ENCODE data around the gene RAPGEF5. TPM values are rescaled to one million over a fixed set of nuclear protein-coding genes. Genes with fewer than 3 reads are reported as not detected.

RAPGEF5 gene
- total RNA-seq, 1 experiment from 2014 or later: 15.6 TPM

DNA sequence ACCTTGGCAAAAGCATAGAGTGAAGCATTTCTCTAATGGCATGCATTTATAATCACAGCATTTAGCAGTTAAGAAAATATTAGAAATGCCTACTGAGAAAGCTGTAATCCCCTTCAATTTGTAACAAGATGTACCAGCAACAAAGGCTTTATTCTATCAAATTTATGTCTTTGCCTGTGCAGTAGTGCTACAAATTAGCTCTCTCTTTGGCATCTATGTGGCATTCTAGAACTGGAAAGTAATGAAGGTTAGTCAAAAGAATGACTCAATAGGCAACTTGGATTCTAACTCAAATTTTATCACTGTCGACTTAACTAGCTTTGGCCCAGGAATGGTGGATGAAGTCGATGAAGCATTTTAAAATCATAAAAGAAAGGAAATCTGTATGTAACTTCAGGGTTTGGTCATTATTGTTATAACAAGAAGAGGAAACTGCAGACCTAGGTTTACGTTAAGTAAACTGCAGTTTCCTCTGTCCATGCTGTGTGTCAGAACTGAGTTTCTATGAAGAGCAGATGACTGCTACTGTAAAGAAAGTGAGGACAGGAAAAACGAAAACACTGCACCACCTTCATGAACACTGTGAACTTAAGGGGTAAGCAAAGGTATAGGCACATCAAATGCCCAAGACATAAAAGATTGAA is 140.0 kb downstream of the RAPGEF5 start (continued):
- TF ChIP-seq ZNF274 (IDR thresholded peaks at IDR 0.05; ENCODE audit: low read depth, low read length) (no peak), POLR2A (IDR thresholded peaks at IDR 0.05; ENCODE audit: borderline replicate concordance, extremely low read depth, insufficient read depth, insufficient read length) (no peak), SP1 (IDR thresholded peaks at IDR 0.05; ENCODE audit: low read depth) (no peak), POLR2AphosphoS5 (IDR thresholded peaks at IDR 0.05; ENCODE audit: low read depth, low read length) (no peak), ELF1 (IDR thresholded peaks at IDR 0.05; ENCODE audit: borderline replicate concordance, low read depth) (no peak), EZH2 (IDR thresholded peaks at IDR 0.05) (no peak), FOSL1 (IDR thresholded peaks at IDR 0.05; ENCODE audit: low read depth) (no peak)
- TF ChIP-seq, protein P1, sequence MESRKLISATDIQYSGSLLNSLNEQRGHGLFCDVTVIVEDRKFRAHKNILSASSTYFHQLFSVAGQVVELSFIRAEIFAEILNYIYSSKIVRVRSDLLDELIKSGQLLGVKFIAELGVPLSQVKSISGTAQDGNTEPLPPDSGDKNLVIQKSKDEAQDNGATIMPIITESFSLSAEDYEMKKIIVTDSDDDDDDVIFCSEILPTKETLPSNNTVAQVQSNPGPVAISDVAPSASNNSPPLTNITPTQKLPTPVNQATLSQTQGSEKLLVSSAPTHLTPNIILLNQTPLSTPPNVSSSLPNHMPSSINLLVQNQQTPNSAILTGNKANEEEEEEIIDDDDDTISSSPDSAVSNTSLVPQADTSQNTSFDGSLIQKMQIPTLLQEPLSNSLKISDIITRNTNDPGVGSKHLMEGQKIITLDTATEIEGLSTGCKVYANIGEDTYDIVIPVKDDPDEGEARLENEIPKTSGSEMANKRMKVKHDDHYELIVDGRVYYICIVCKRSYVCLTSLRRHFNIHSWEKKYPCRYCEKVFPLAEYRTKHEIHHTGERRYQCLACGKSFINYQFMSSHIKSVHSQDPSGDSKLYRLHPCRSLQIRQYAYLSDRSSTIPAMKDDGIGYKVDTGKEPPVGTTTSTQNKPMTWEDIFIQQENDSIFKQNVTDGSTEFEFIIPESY (IDR thresholded peaks at IDR 0.05; ENCODE audit: extremely low read depth, insufficient replicate concordance, low read length): no peak

DNA sequence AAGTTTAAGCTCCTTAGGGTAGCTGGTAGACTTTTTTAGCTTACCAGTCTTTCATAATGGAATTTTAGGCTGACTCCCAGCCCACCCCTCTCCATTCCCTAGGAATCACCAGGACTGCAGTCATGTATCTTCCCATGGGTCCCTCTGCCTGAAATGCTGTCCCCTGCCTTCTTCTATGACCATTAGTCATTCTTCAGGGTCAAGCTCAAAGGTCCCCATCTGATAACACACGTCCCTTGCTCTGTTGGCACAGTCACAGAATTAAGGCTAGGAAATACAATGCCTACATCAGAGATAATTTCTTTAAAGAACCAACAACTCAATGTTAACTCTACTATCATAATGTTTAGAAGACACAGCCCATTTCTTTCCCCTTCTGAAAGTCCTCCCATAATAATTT is 140.6 kb downstream of the RAPGEF5 start:
- Histone ChIP-seq H3K9me3 (ENCODE audit: control insufficient read depth in 1 of 2, insufficient read depth in 1 of 2, low read depth in 1 of 2, low read length in 2 of 2) (no peaks in the 10 kb centered on the region), H3K9me2 (ENCODE audit: insufficient read depth) (no peaks in the 10 kb centered on the region), H3K4me1 (ENCODE audit: control insufficient read depth in 1 of 2, insufficient read depth in 2 of 2, low read length in 2 of 2) (peaks cover 0 to 16% of the 10 kb centered on the region in 2 experiments; a peak in 2 of 4 replicates), H3K4me2 (ENCODE audit: low read length) (no peak overlapping the region), H3K27me3 (ENCODE audit: insufficient read depth, low read length) (no peaks in the 10 kb centered on the region), H3K27ac (ENCODE audit: low read depth, low read length) (no peak overlapping the region), H2AFZ (ENCODE audit: low read depth, low read length, poor library complexity, severe bottlenecking) (no peak overlapping the region), H3K36me3 (ENCODE audit: control insufficient read depth in 1 of 2, insufficient read depth in 2 of 2, low read length in 2 of 2) (no peaks in the 10 kb centered on the region), H3K9ac (ENCODE audit: low read length) (no peak overlapping the region), H4K20me1 (ENCODE audit: insufficient read depth) (no peaks in the 10 kb centered on the region), H3K4me3 (replicated peaks in 1 of 2; ENCODE audit: low read depth in 1 of 2, low read length in 2 of 2) (no peak overlapping the region), H3K79me2 (ENCODE audit: insufficient read depth, low read length) (no peaks in the 10 kb centered on the region)
- ChIA-PET POLR2A (no interaction called here), CTCF (no interaction called here), RAD21 (ENCODE audit: low non-redundant PET in 1 of 2, low total read pairs in 2 of 2, uncharacterized antibody in 2 of 2, unreplicated experiment in 2 of 2) (no interaction called here)
- intact Hi-C loops (cut with micrococcal nuclease): no loop called here
- ATAC-seq (no peak), DNase-seq (ENCODE audit: low read depth, low spot score) (no peak)
- TF ChIP-seq, protein P2, sequence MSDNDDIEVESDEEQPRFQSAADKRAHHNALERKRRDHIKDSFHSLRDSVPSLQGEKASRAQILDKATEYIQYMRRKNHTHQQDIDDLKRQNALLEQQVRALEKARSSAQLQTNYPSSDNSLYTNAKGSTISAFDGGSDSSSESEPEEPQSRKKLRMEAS (IDR thresholded peaks at IDR 0.05): no peak
- no peak for TF ChIP-seq EZH2phosphoT487 (IDR thresholded peaks at IDR 0.05; ENCODE audit: borderline replicate concordance)
- TF ChIP-seq, protein P1 (IDR thresholded peaks at IDR 0.05; ENCODE audit: extremely low read depth, insufficient replicate concordance, low read length): no peak
- no peak for TF ChIP-seq CBX3 (IDR thresholded peaks at IDR 0.05; ENCODE audit: low read depth)
- no peak for TF ChIP-seq RAD21 (IDR thresholded peaks at IDR 0.05; ENCODE audit: low read depth)
- TF ChIP-seq TCF7L2 (IDR thresholded peaks at IDR 0.05; ENCODE audit: borderline replicate concordance, extremely low read depth, insufficient read depth, insufficient read length): no peak
- TF ChIP-seq POLR2A (IDR thresholded peaks at IDR 0.05; ENCODE audit: borderline replicate concordance, extremely low read depth, insufficient read depth, insufficient read length): no peak
- no peak for TF ChIP-seq ELF1 (IDR thresholded peaks at IDR 0.05; ENCODE audit: borderline replicate concordance, low read depth)
- no peak for TF ChIP-seq POLR2AphosphoS5 (IDR thresholded peaks at IDR 0.05; ENCODE audit: low read depth, low read length)
- TF ChIP-seq CEBPB (IDR thresholded peaks at IDR 0.05; ENCODE audit: low read depth): no peak
- TF ChIP-seq JUND (IDR thresholded peaks at IDR 0.05): no peak
- no peak for TF ChIP-seq SP1 (IDR thresholded peaks at IDR 0.05; ENCODE audit: low read depth)
- TF ChIP-seq EZH2 (IDR thresholded peaks at IDR 0.05): no peak
- no peak for TF ChIP-seq FOSL1 (IDR thresholded peaks at IDR 0.05; ENCODE audit: low read depth)
- no peak for TF ChIP-seq EGR1 (IDR thresholded peaks at IDR 0.05; ENCODE audit: low read depth)
- TF ChIP-seq SRF (IDR thresholded peaks at IDR 0.05; ENCODE audit: low read depth): no peak
- no peak for TF ChIP-seq YY1 (IDR thresholded peaks at IDR 0.05; ENCODE audit: extremely low read depth, insufficient replicate concordance, low read depth, low read length)
- TF ChIP-seq, protein P3, sequence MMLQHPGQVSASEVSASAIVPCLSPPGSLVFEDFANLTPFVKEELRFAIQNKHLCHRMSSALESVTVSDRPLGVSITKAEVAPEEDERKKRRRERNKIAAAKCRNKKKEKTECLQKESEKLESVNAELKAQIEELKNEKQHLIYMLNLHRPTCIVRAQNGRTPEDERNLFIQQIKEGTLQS (IDR thresholded peaks at IDR 0.05): no peak
- TF ChIP-seq SIN3A (IDR thresholded peaks at IDR 0.05; ENCODE audit: low read depth): no peak
- no TSS peak for BruUV-seq (replicated peaks)
